ENCODE results near the gene EID3.

DNA sequence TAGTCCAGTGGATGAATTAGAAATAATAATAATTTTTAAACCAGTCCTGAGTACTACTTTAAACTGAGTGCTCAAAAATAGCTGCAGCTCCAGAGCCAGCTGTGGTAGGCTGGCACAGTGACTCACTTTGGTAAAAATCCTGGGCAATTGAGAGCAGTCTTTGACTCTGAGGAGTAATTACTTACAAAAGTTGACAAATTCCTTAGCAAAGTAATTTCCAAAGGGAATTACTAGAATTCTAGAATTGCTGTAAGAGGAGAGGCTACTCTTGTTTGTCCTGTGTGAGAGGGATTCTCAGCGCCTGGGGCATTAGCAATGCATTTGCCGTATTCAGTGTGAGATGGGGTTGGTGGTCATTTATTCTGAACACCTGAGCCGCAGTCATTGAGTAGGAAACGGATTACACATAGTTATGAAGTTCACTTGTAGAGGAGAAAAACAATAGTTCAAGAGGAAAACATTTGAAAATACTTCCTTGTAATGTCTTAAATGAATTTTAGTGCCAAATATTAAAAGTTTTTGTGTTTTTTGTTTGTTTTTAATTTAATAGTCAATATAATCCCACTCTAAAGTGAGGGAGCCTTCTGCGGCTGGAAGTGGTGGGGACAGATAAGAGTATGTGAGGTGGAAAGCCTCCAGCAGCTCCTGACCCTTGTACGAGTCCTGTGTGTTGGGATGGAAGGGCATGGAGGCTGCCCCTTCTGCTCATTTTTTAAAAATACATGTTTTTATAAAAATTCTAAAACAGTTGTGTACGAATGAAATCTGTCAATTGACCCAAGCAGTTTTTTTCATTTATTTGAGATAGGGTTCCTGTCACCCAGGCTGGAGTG is 41.9 kb downstream of the EID3 start:
- TF ChIP-seq, protein P1, sequence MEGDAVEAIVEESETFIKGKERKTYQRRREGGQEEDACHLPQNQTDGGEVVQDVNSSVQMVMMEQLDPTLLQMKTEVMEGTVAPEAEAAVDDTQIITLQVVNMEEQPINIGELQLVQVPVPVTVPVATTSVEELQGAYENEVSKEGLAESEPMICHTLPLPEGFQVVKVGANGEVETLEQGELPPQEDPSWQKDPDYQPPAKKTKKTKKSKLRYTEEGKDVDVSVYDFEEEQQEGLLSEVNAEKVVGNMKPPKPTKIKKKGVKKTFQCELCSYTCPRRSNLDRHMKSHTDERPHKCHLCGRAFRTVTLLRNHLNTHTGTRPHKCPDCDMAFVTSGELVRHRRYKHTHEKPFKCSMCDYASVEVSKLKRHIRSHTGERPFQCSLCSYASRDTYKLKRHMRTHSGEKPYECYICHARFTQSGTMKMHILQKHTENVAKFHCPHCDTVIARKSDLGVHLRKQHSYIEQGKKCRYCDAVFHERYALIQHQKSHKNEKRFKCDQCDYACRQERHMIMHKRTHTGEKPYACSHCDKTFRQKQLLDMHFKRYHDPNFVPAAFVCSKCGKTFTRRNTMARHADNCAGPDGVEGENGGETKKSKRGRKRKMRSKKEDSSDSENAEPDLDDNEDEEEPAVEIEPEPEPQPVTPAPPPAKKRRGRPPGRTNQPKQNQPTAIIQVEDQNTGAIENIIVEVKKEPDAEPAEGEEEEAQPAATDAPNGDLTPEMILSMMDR (conservative IDR thresholded peaks at IDR 0.05; ENCODE audit: low read depth in 2 of 2): no peak
- TF ChIP-seq EZH2phosphoT487 (IDR thresholded peaks at IDR 0.05; ENCODE audit: unreplicated experiment): no peak
- TF ChIP-seq CREB1 (CRISPR knock-in tag; IDR thresholded peaks at IDR 0.05; ENCODE audit: low read depth): no peak
- no peak for TF ChIP-seq EZH2 (IDR thresholded peaks at IDR 0.05; ENCODE audit: low read depth, unreplicated experiment)
- TF ChIP-seq, protein P2, sequence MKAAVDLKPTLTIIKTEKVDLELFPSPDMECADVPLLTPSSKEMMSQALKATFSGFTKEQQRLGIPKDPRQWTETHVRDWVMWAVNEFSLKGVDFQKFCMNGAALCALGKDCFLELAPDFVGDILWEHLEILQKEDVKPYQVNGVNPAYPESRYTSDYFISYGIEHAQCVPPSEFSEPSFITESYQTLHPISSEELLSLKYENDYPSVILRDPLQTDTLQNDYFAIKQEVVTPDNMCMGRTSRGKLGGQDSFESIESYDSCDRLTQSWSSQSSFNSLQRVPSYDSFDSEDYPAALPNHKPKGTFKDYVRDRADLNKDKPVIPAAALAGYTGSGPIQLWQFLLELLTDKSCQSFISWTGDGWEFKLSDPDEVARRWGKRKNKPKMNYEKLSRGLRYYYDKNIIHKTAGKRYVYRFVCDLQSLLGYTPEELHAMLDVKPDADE (IDR thresholded peaks at IDR 0.05): no peak
- no peak for TF ChIP-seq NANOG (IDR thresholded peaks at IDR 0.05; ENCODE audit: borderline replicate concordance)

All from GM23338 (cell line).